Endothelial cell of umbilical vein (primary cell): ENCODE results near the gene ZNF827.

Experiments
- CTCF ChIP-seq, 2 donors: IDR thresholded peaks; 1 replicate in 1 of 2; 2 replicates in 1 of 2; pipeline ENCODE4 v1.5.1; 2011; ENCODE audit warnings: low read length in 2 of 2, mild to moderate bottlenecking in 2 of 2, moderate library complexity in 2 of 2, control low read depth in 1 of 2, inconsistent platforms in 1 of 2, low read depth in 1 of 2; ENCODE audit not compliant: insufficient read depth in 1 of 2; ENCODE audit errors: extremely low read depth in 1 of 2
- EZH2 ChIP-seq: IDR thresholded peaks from 2 replicates; pipeline ENCODE4 v1.6.1; 2012; ENCODE audit warnings: borderline replicate concordance, low read depth, mild to moderate bottlenecking, moderate library complexity, low read length, inconsistent platforms; ENCODE audit not compliant: severe bottlenecking
- GATA2 ChIP-seq: IDR thresholded peaks from 2 replicates; pipeline ENCODE4 v1.7.0; 2011; ENCODE audit warnings: low read depth, mild to moderate bottlenecking, moderate library complexity, mixed read lengths, low read length; ENCODE audit not compliant: insufficient read length, insufficient read depth
- MAX ChIP-seq: IDR thresholded peaks from 2 replicates; pipeline ENCODE4 v1.6.1; 2011; ENCODE audit not compliant: insufficient read depth, insufficient read length
- POLR2A ChIP-seq: IDR thresholded peaks from 2 replicates; pipeline ENCODE4 v1.6.1; 2012; ENCODE audit warnings: low read depth, mild to moderate bottlenecking, control low read depth, low read length
- POLR2AphosphoS5 ChIP-seq: IDR thresholded peaks from 2 replicates; pipeline ENCODE4 v1.6.1; 2012; ENCODE audit warnings: low read depth, mild to moderate bottlenecking, control low read depth, low read length, moderate library complexity; ENCODE audit not compliant: insufficient read depth

GRCh38 chr4:145820407-145820806 is 118.2 kb downstream of the ZNF827 start:
- TF ChIP-seq CTCF (IDR thresholded peaks at IDR 0.05; ENCODE audit: extremely low read depth in 1 of 2, insufficient read depth in 1 of 2, low read depth in 1 of 2, low read length in 2 of 2) (no peak), POLR2A (no peak), POLR2AphosphoS5 (no peak), GATA2 (no peak), MAX (no peak), EZH2 (no peak)
